Natural killer cell (primary cell): Measurements from ENCODE around the gene VGLL4. TPM values are rescaled to one million over a fixed set of nuclear protein-coding genes. Genes with fewer than 3 reads are reported as not detected.
A peak's percentile ranks its signal among the peaks of the same experiment; 100 is the strongest.

Source experiments
- ATAC-seq, 3 donors: fragments of 150-1000 bp in 2 of 3; fragments of 200-7000 bp in 1 of 3; cut with Tn5 transposase; 1 replicate in 1 of 3; 2 replicates in 2 of 3; pipeline ENCODE4 v1.10.0; 2021; ENCODE audit warnings: mild to moderate bottlenecking in 2 of 3, moderate library complexity in 2 of 3
- DNase-seq, 2 donors: peaks; one replicate each; pipeline versions ENCODE4 v3.0.0 to v3.0.0-alpha.2; 2013 to 2021; ENCODE audit warnings: mixed read lengths in 1 of 2
- H3K27ac ChIP-seq: one replicate; pipeline ENCODE4 v1.5.1; 2013; ENCODE audit warnings: mild to moderate bottlenecking, low read length
- H3K27me3 ChIP-seq: one replicate; pipeline ENCODE4 v1.6.1; 2013; ENCODE audit warnings: low read length; ENCODE audit not compliant: control insufficient read depth, insufficient read depth
- H3K36me3 ChIP-seq: one replicate; pipeline ENCODE4 v1.6.1; 2013; ENCODE audit warnings: low read length; ENCODE audit not compliant: control insufficient read depth, insufficient read depth
- H3K4me1 ChIP-seq: one replicate; pipeline ENCODE4 v1.6.1; 2013; ENCODE audit warnings: low read length; ENCODE audit not compliant: control insufficient read depth, insufficient read depth
- H3K4me3 ChIP-seq: one replicate; pipeline ENCODE4 v1.5.1; 2013; ENCODE audit warnings: low read length
- H3K9me3 ChIP-seq: one replicate; pipeline ENCODE4 v1.6.1; 2013; ENCODE audit warnings: low read length; ENCODE audit not compliant: control insufficient read depth, insufficient read depth
- H3K27ac Mint-ChIP-seq, 2 donors: one replicate each; pipeline ENCODE4 v1.8.0; 2022; ENCODE audit warnings: mild to moderate bottlenecking in 2 of 2, mixed read lengths in 2 of 2, moderate library complexity in 1 of 2
- H3K27me3 Mint-ChIP-seq, 2 donors: one replicate each; pipeline ENCODE4 v1.8.0; 2022; ENCODE audit warnings: low read depth in 2 of 2, mixed read lengths in 2 of 2
- H3K36me3 Mint-ChIP-seq: one replicate; pipeline ENCODE4 v1.8.0; 2022; ENCODE audit warnings: mixed read lengths
- H3K4me1 Mint-ChIP-seq, 2 donors: one replicate each; pipeline ENCODE4 v1.8.0; 2022; ENCODE audit warnings: mixed read lengths in 2 of 2
- H3K4me3 Mint-ChIP-seq: one replicate; pipeline ENCODE4 v1.8.0; 2022; ENCODE audit warnings: mild to moderate bottlenecking, moderate library complexity, mixed read lengths
- H3K9me3 Mint-ChIP-seq, 2 donors: one replicate each; pipeline ENCODE4 v1.8.0; 2022; ENCODE audit warnings: mixed read lengths in 2 of 2
- CTCF ChIP-seq: fragments of 200-600 bp; IDR thresholded peaks from one replicate; pipeline ENCODE4 v1.8.0; 2022; ENCODE audit warnings: antibody characterized with exemption
- WGBS: methylation state at CpG from one replicate; pipeline ENCODE4 v1.1.7; 2013; ENCODE audit warnings: missing lambda C conversion rate; ENCODE audit not compliant: insufficient coverage; 5-methylcytosine and 5-hydroxymethylcytosine counted together
- intact Hi-C: fragments of 100-400 bp; cut with micrococcal nuclease; formaldehyde crosslinking; loops from one replicate; pipeline ENCODE4 v1.14.2; 2022
- total RNA-seq, 4 donors: library from RNA; stranded (reverse); fragments of 120-200 nt in 1 of 4; gene quantifications; one replicate each; pipeline versions ENCODE4 v1.2.3 to v1.2.4, GENCODE V29; 2013 to 2022

VGLL4 gene
- total RNA-seq, 3 donors from 2014 or later (not counting 1 experiment from before 2014, with no cell fraction given) = 29.5 to 42.8 (median 34.6) TPM

- no peaks in the 10 kb centered on the region for H3K36me3 Mint-ChIP-seq
- H3K4me1 Mint-ChIP-seq = peaks cover 78 to 79% of the 10 kb centered on the region in 2 donors
- no peak overlapping the region for H3K4me3 ChIP-seq
- no peaks in the 10 kb centered on the region for H3K27me3 ChIP-seq
- no peaks in the 10 kb centered on the region for H3K36me3 ChIP-seq
- no peaks in the 10 kb centered on the region for H3K9me3 ChIP-seq
- no peaks in the 10 kb centered on the region for H3K27me3 Mint-ChIP-seq
- peak in 1 of 2 donors; percentile 74 for DNase-seq
- no peak overlapping the region for H3K27ac ChIP-seq
- ATAC-seq = peak; percentile 35 to 71 (median 48)
- intact Hi-C loops = no loop called here
- TF ChIP-seq CTCF = no peak
- H3K27ac Mint-ChIP-seq = peak overlapping the region; percentile 57 to 78
- WGBS = 43% methylated on average over 8 of the region's 8 CpGs
- peak overlapping the region; percentile 53 for H3K4me3 Mint-ChIP-seq
- peaks cover 23% of the 10 kb centered on the region for H3K4me1 ChIP-seq
- no peaks in the 10 kb centered on the region for H3K9me3 Mint-ChIP-seq
Measured at GRCh38 chr3:11624161-11624560, 19.6 kb downstream of the VGLL4 start.

- Mint-ChIP-seq H3K36me3 (no peaks in the 10 kb centered on the region), H3K4me3 (no peak overlapping the region), H3K27ac (no peak overlapping the region), H3K27me3 (no peaks in the 10 kb centered on the region), H3K4me1 (peaks cover 84 to 85% of the 10 kb centered on the region in 2 donors), H3K9me3 (no peaks in the 10 kb centered on the region)
- no peaks in the 10 kb centered on the region for H3K9me3 ChIP-seq
- TF ChIP-seq CTCF = no peak
- H3K4me3 ChIP-seq = no peak overlapping the region
- intact Hi-C loops = no loop called here
- no peak overlapping the region for H3K27ac ChIP-seq
- H3K36me3 ChIP-seq = no peaks in the 10 kb centered on the region
- H3K27me3 ChIP-seq = no peaks in the 10 kb centered on the region
- ATAC-seq = no peak
- WGBS = 100% methylated on average over 9 of the region's 9 CpGs
- peaks cover 23% of the 10 kb centered on the region for H3K4me1 ChIP-seq
- DNase-seq = no peak
Measured at GRCh38 chr3:11622586-11623550, 20.8 kb downstream of the VGLL4 start.

GRCh38 chr3:11621077-11621476 is 22.6 kb downstream of the VGLL4 start:
- Mint-ChIP-seq H3K4me1 (peaks cover 89 to 91% of the 10 kb centered on the region in 2 donors), H3K9me3 (no peaks in the 10 kb centered on the region), H3K27ac (peak overlapping the region; percentile 30 to 70), H3K36me3 (no peaks in the 10 kb centered on the region), H3K4me3 (no peak overlapping the region), H3K27me3 (no peaks in the 10 kb centered on the region)
- Histone ChIP-seq H3K36me3 (no peaks in the 10 kb centered on the region), H3K27ac (no peak overlapping the region), H3K9me3 (no peaks in the 10 kb centered on the region), H3K4me1 (peaks cover 23% of the 10 kb centered on the region), H3K27me3 (no peaks in the 10 kb centered on the region), H3K4me3 (no peak overlapping the region)
- no peak for ATAC-seq
- DNase-seq = no peak
- intact Hi-C loops = no loop called here
- 78% methylated on average over 1 of the region's 2 CpGs for WGBS
- TF ChIP-seq CTCF = no peak
